ENCODE results near the gene E2F2.

E2F2 gene

DNA sequence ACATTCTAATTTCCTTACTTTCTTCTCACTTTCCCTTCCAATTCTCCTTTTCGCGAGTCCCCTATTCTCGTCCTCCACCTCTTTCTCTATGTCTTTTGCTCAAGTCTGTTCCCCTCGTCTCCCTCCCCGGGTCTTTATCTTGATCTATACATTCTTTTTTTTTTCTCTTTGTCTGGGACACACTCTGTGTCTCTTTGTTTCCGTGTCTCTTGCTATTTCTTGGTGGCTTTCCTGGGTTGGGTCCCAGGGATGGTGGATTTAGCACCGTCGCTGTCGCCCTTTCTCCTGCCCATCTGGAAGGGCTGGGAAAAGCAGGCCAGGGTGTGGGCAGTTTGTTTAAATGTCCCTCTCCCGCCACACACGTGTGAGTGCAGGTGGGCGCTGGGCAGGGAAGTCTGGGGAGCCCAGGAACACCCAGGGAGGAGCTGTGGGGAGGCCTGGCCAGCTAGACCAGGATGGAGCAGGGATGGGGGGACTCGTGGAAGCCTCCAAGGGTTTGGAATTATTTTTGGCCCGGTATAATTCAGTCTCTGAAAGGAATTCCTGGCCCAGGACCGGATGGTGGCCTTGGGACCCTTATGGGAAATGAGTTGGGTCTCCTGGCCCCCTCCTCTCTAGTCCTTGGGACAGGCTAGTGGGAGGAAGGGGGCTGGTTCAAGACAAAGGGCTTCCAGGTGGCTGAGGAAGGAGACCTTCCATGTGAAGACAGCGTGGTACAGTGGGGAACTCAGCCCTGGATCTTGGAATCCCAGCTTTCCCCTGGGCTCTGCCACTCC is 37.8 kb upstream of the E2F2 start:
- TF ChIP-seq, protein P1, sequence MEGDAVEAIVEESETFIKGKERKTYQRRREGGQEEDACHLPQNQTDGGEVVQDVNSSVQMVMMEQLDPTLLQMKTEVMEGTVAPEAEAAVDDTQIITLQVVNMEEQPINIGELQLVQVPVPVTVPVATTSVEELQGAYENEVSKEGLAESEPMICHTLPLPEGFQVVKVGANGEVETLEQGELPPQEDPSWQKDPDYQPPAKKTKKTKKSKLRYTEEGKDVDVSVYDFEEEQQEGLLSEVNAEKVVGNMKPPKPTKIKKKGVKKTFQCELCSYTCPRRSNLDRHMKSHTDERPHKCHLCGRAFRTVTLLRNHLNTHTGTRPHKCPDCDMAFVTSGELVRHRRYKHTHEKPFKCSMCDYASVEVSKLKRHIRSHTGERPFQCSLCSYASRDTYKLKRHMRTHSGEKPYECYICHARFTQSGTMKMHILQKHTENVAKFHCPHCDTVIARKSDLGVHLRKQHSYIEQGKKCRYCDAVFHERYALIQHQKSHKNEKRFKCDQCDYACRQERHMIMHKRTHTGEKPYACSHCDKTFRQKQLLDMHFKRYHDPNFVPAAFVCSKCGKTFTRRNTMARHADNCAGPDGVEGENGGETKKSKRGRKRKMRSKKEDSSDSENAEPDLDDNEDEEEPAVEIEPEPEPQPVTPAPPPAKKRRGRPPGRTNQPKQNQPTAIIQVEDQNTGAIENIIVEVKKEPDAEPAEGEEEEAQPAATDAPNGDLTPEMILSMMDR (IDR thresholded peaks at IDR 0.05) = no peak
- no peak overlapping the region for H3K4me3 ChIP-seq (ENCODE audit: low read depth in 1 of 2, low read length in 1 of 2)
- H3K4me1 ChIP-seq (ENCODE audit: control insufficient read depth in 1 of 2, insufficient read depth in 1 of 2, low read depth in 1 of 2, low read length in 1 of 2) = peaks cover 14 to 21% of the 10 kb centered on the region in 2 experiments
- peaks cover 93% of the 10 kb centered on the region for H3K27me3 ChIP-seq
- H3K36me3 ChIP-seq = no peaks in the 10 kb centered on the region
- H3K9me3 ChIP-seq = no peaks in the 10 kb centered on the region
- H3K27ac ChIP-seq = no peak overlapping the region

DNA sequence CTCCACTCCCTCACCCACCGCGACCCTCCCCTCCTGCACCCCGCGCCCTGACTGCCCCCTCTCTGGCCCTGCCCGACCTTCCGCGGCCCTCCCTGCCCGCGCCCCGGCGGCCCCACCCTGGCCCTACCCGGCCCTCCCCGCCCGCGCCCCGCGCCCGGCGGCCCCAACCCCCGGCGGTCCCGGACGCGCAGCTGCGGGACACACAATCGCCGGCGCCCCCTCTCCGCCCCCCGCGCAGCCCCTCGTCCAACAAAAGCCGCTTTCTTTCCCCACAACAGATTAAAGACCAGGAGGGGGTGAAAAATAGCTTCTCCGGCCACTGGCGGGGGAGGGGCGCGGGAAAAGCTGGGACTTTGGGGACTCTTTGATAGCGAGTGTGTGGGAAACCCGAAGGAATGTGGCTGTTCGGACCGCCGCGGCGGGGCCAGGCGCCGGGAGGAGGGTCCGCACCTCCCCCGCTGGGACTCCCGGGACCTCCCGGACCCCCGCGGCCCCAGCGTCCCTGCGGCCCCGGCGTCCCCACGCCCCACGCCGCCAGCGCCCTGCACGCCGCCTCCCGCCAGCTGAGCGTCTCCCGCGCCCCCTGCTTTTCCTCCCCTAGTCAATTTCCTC is 37.1 kb upstream of the E2F2 start:
- Histone ChIP-seq H3K9me3 (no peaks in the 10 kb centered on the region), H3K27ac (no peak overlapping the region), H3K36me3 (no peaks in the 10 kb centered on the region), H3K27me3 (peaks cover 93% of the 10 kb centered on the region), H3K4me1 (ENCODE audit: control insufficient read depth in 1 of 2, insufficient read depth in 1 of 2, low read depth in 1 of 2, low read length in 1 of 2) (peaks cover 14 to 21% of the 10 kb centered on the region in 2 experiments), H3K4me3 (ENCODE audit: low read depth in 1 of 2, low read length in 1 of 2) (no peak overlapping the region)
- TF ChIP-seq, protein P1 (IDR thresholded peaks at IDR 0.05) = no peak

DNA sequence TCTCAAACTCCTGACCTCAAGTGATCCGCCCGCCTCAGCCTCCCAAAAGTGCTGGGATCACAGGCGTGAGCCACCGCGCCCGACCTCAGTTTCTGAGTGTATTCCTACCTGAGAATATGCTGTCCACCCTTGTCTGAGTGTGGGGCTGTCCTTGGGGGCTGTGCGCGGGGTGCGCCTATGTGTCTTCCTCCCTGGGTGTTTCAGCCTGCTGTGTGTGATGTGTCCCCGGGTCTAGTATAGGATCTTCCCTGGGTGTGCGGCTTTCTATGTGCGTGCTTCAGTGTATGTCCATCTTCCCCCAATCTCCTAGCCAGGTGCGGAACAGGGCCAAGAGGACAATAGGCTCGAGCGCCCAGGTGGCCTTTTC is 36.6 kb upstream of the E2F2 start:
- TF ChIP-seq, protein P1 (IDR thresholded peaks at IDR 0.05) = no peak
- H3K27ac ChIP-seq = no peak overlapping the region

DNA sequence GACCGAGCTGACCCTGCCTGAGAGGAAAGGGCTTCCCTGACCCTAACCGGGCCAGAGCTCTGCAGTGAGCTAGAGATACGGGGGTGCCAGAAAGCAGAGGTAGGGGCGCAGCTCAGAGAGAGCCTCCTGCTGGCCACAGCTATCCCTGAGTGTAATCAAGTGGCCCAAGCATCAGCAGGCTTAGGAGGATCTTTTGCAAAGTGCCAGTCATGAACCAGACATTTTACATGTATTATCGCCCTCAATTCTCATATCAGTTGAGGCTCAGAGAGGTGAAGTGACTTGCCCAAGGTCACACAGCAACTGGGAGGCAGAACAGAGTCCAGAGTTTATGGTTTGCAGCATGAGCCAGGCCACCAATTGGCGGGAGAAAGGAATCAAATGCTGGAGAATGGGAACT is 35.3 kb upstream of the E2F2 start:
- H3K36me3 ChIP-seq = no peaks in the 10 kb centered on the region
- no peak overlapping the region for H3K27ac ChIP-seq
- TF ChIP-seq, protein P1 (IDR thresholded peaks at IDR 0.05) = no peak
- no peak overlapping the region for H3K4me3 ChIP-seq (ENCODE audit: low read depth in 1 of 2, low read length in 1 of 2)
- H3K4me1 ChIP-seq (ENCODE audit: control insufficient read depth in 1 of 2, insufficient read depth in 1 of 2, low read depth in 1 of 2, low read length in 1 of 2) = peaks cover 32 to 37% of the 10 kb centered on the region in 2 experiments
- peaks cover 80% of the 10 kb centered on the region for H3K27me3 ChIP-seq
- H3K9me3 ChIP-seq = no peaks in the 10 kb centered on the region

More for the DNA sequence above, 36.6 kb upstream of the E2F2 start:
- peaks cover 19 to 25% of the 10 kb centered on the region in 2 experiments for H3K4me1 ChIP-seq (ENCODE audit: control insufficient read depth in 1 of 2, insufficient read depth in 1 of 2, low read depth in 1 of 2, low read length in 1 of 2)
- no peaks in the 10 kb centered on the region for H3K36me3 ChIP-seq
- no peak overlapping the region for H3K4me3 ChIP-seq (ENCODE audit: low read depth in 1 of 2, low read length in 1 of 2)
- no peaks in the 10 kb centered on the region for H3K9me3 ChIP-seq
- peaks cover 93% of the 10 kb centered on the region for H3K27me3 ChIP-seq

DNA sequence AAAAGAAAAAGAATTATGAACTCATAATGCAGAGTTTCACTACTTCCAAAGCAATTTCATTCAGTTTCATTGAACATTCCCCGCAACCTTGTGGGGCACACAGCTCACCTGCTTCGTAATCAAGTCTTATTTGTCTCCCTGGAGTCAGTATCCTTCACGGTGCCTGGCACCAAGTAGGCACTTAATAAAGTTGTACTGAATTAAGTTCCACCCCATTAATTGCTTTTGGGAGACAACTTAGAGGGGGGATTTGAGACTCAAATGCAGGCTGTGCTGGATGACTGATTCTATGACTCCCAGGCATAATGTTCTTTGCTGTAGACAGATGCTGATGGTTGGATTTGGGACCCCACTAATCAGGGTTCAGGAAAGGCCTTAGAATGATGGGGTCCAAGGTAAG is 34.7 kb upstream of the E2F2 start:
- Histone ChIP-seq H3K27ac (no peak overlapping the region), H3K27me3 (peaks cover 75% of the 10 kb centered on the region), H3K9me3 (no peaks in the 10 kb centered on the region), H3K4me3 (ENCODE audit: low read depth in 1 of 2, low read length in 1 of 2) (no peak overlapping the region), H3K36me3 (no peaks in the 10 kb centered on the region), H3K4me1 (ENCODE audit: control insufficient read depth in 1 of 2, insufficient read depth in 1 of 2, low read depth in 1 of 2, low read length in 1 of 2) (peaks cover 37 to 42% of the 10 kb centered on the region in 2 experiments)
- TF ChIP-seq, protein P1 (IDR thresholded peaks at IDR 0.05) = no peak

Measured in neutrophil (primary cell).